Karpas-422 (cell line): ENCODE data around the gene MYBPC2. TPM values are rescaled to one million over a fixed set of nuclear protein-coding genes. Genes with fewer than 3 reads are reported as not detected.
A peak's percentile ranks its signal among the peaks of the same experiment; 100 is the strongest.

ENCODE experiments used
- DNase-seq: peaks from one replicate; pipeline ENCODE4 v3.0.0-alpha.2; 2015
- H2AFZ ChIP-seq: fragments of 200-600 bp; sonication (generic); 2 replicates; pipeline ENCODE4 v1.6.1; 2014; ENCODE audit warnings: antibody characterized with exemption, low read length, mixed read lengths
- H3K27ac ChIP-seq: fragments of 200-600 bp; sonication (generic); 2 replicates; pipeline ENCODE4 v1.5.1; 2014; ENCODE audit warnings: mild to moderate bottlenecking, low read length, moderate library complexity
- H3K27me3 ChIP-seq: fragments of 200-600 bp; sonication (generic); 2 replicates; pipeline ENCODE4 v1.6.1; 2014; ENCODE audit warnings: low read length, mixed read lengths
- H3K36me3 ChIP-seq: fragments of 200-600 bp; sonication (generic); 2 replicates; pipeline ENCODE4 v1.6.1; 2014; ENCODE audit warnings: low read length, mixed read lengths; ENCODE audit not compliant: insufficient read depth
- H3K4me1 ChIP-seq: fragments of 200-600 bp; sonication (generic); 2 replicates; pipeline ENCODE4 v1.6.1; 2014; ENCODE audit warnings: mild to moderate bottlenecking, low read length, mixed read lengths
- H3K4me2 ChIP-seq: fragments of 200-600 bp; sonication (generic); 2 replicates; pipeline ENCODE4 v1.6.1; 2014; ENCODE audit warnings: low read length, low read depth, mild to moderate bottlenecking; ENCODE audit not compliant: poor library complexity, severe bottlenecking
- H3K4me3 ChIP-seq: fragments of 200-600 bp; sonication (generic); 2 replicates; pipeline ENCODE4 v1.5.1; 2014; ENCODE audit warnings: mild to moderate bottlenecking, antibody characterized with exemption, low read length, mixed read lengths
- H3K79me2 ChIP-seq: fragments of 200-600 bp; sonication (generic); 2 replicates; pipeline ENCODE4 v1.6.1; 2014; ENCODE audit warnings: mild to moderate bottlenecking, low read length, mixed read lengths
- H3K9ac ChIP-seq: fragments of 200-600 bp; sonication (generic); 2 replicates; pipeline ENCODE4 v1.6.0; 2014; ENCODE audit warnings: low read length
- H3K9me2 ChIP-seq: fragments of 200-600 bp; sonication (generic), shearing (Covaris generic); replicated peaks from 2 replicates; pipeline ENCODE4 v1.6.0; 2014; ENCODE audit warnings: mild to moderate bottlenecking, low read length, moderate library complexity; ENCODE audit not compliant: insufficient read depth
- H3K9me3 ChIP-seq: fragments of 300-700, 200-600 bp; sonication (generic); 2 replicates; pipeline ENCODE4 v1.6.1; 2014; ENCODE audit warnings: low read length, mixed read lengths
- H4K20me1 ChIP-seq: fragments of 200-600 bp; sonication (generic); 2 replicates; pipeline ENCODE4 v1.6.1; 2014; ENCODE audit warnings: mild to moderate bottlenecking, antibody characterized with exemption, low read length, low read depth; ENCODE audit not compliant: insufficient read depth
- total RNA-seq: library from RNA; depleted of rRNA; stranded (reverse); fragments of >200 nt; shearing (Covaris generic); gene quantifications from 2 replicates; pipeline ENCODE4 v1.2.3, GENCODE V29; 2014; ENCODE audit warnings: low replicate concordance

Gene MYBPC2
- total RNA-seq, 1 experiment from 2014 or later, result 23.4 TPM

GRCh38 chr19:50455992-50456391 lies 23.3 kb downstream of the MYBPC2 start:
- no peaks in the 10 kb centered on the region for H3K79me2 ChIP-seq
- peaks cover 17% of the 10 kb centered on the region for H3K4me1 ChIP-seq
- no peaks in the 10 kb centered on the region for H3K9me3 ChIP-seq
- no peak overlapping the region for H3K9ac ChIP-seq
- H2AFZ ChIP-seq, result no peak overlapping the region
- H3K4me2 ChIP-seq, result no peak overlapping the region
- H3K27me3 ChIP-seq, result no peaks in the 10 kb centered on the region
- H3K4me3 ChIP-seq, result no peak overlapping the region
- no peaks in the 10 kb centered on the region for H3K9me2 ChIP-seq
- no peaks in the 10 kb centered on the region for H4K20me1 ChIP-seq
- no peak overlapping the region for H3K27ac ChIP-seq
- no peak for DNase-seq
- no peaks in the 10 kb centered on the region for H3K36me3 ChIP-seq

DNA sequence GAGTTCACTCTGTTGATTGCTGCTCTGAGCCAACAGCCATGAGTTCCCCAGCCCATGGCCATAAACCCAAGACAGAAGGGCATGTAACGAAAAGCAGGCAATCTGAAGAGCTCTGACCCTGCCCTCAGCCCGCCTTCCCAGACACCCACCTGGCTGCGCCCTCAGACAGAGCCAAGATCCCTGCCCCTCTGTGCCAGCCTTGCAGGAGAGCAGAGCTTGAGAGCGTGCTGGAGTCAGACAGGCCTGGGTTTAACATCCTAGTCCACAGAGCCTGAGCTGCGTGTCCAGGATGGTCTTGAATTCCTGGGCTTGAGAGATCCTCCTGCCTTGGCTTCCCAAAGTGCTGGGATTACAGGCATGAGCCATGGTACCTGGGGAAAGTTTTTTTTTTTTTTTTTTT lies 24.6 kb downstream of the MYBPC2 start:
- H3K9me3 ChIP-seq, result no peaks in the 10 kb centered on the region
- no peaks in the 10 kb centered on the region for H3K9me2 ChIP-seq
- H3K27me3 ChIP-seq, result no peaks in the 10 kb centered on the region
- no peak overlapping the region for H2AFZ ChIP-seq
- H3K4me3 ChIP-seq, result no peak overlapping the region
- H3K36me3 ChIP-seq, result no peaks in the 10 kb centered on the region
- peaks cover 18% of the 10 kb centered on the region for H3K4me1 ChIP-seq
- H4K20me1 ChIP-seq, result no peaks in the 10 kb centered on the region
- H3K27ac ChIP-seq, result no peak overlapping the region
- no peak for DNase-seq
- H3K9ac ChIP-seq, result no peak overlapping the region
- H3K4me2 ChIP-seq, result no peak overlapping the region
- no peaks in the 10 kb centered on the region for H3K79me2 ChIP-seq

GRCh38 chr19:50458396-50459066 lies 25.8 kb downstream of the MYBPC2 start:
- Histone ChIP-seq H3K9me3 (no peaks in the 10 kb centered on the region), H3K27me3 (no peaks in the 10 kb centered on the region), H3K9ac (no peak overlapping the region), H4K20me1 (no peaks in the 10 kb centered on the region), H3K4me1 (peaks cover 18% of the 10 kb centered on the region), H3K79me2 (no peaks in the 10 kb centered on the region), H3K27ac (no peak overlapping the region), H3K4me2 (no peak overlapping the region), H3K36me3 (no peaks in the 10 kb centered on the region), H3K9me2 (no peaks in the 10 kb centered on the region), H3K4me3 (no peak overlapping the region), H2AFZ (no peak overlapping the region)
- no peak for DNase-seq

- Histone ChIP-seq H2AFZ (no peak overlapping the region), H3K4me1 (peaks cover 18% of the 10 kb centered on the region), H3K4me3 (no peak overlapping the region), H4K20me1 (no peaks in the 10 kb centered on the region), H3K27me3 (no peaks in the 10 kb centered on the region), H3K4me2 (no peak overlapping the region), H3K9me2 (no peaks in the 10 kb centered on the region), H3K27ac (no peak overlapping the region), H3K9me3 (no peaks in the 10 kb centered on the region), H3K36me3 (no peaks in the 10 kb centered on the region), H3K9ac (no peak overlapping the region), H3K79me2 (no peaks in the 10 kb centered on the region)
- DNase-seq, result no peak
These were observed 26.4 kb downstream of the MYBPC2 start for GRCh38 chr19:50459067-50459456.

DNA sequence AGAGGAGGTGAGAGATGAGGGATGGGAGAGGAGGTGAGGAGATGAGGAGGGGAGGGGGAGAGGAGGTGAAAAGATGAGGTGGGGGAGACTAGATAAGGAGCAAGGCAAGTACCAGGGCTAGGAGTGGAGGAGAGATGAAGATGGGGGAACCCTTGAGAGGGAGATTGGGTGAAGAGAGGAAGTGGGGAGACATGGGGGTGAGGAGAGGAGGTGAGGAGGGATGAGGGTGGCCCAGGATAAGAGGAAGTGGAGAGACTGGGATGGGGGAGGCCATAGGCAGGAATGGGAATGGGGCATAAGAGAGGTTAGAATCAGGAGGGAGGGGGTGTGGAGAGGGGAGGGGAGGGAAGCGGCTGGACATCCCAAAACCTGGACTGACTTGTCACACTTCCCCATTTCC lies 26.9 kb downstream of the MYBPC2 start:
- Histone ChIP-seq H2AFZ (peak overlapping the region; percentile 31; the same call in 1 of the 2 replicates), H3K79me2 (no peaks in the 10 kb centered on the region), H3K36me3 (no peaks in the 10 kb centered on the region), H3K4me3 (peak overlapping the region; percentile 42; the same call in 1 of the 2 replicates), H3K27me3 (no peaks in the 10 kb centered on the region), H3K4me2 (peak overlapping the region; percentile 56), H3K9me2 (no peaks in the 10 kb centered on the region), H3K9ac (peak overlapping the region; percentile 54), H3K4me1 (peaks cover 18% of the 10 kb centered on the region), H3K27ac (peak overlapping the region; percentile 90), H4K20me1 (no peaks in the 10 kb centered on the region), H3K9me3 (no peaks in the 10 kb centered on the region)
- DNase-seq, result no peak

GRCh38 chr19:50460161-50460765 lies 27.6 kb downstream of the MYBPC2 start:
- Histone ChIP-seq H3K4me3 (peak overlapping the region; percentile 42; the same call in 1 of the 2 replicates), H3K9me3 (no peaks in the 10 kb centered on the region), H3K36me3 (no peaks in the 10 kb centered on the region), H3K9ac (peak overlapping the region; percentile 54), H2AFZ (peak overlapping the region; percentile 31; the same call in 1 of the 2 replicates), H3K27ac (peak overlapping the region; percentile 90), H3K9me2 (no peaks in the 10 kb centered on the region), H4K20me1 (no peaks in the 10 kb centered on the region), H3K4me2 (peak overlapping the region; percentile 56), H3K27me3 (no peaks in the 10 kb centered on the region), H3K79me2 (no peaks in the 10 kb centered on the region), H3K4me1 (peaks cover 18% of the 10 kb centered on the region)
- DNase-seq, result peak; percentile 83

DNA sequence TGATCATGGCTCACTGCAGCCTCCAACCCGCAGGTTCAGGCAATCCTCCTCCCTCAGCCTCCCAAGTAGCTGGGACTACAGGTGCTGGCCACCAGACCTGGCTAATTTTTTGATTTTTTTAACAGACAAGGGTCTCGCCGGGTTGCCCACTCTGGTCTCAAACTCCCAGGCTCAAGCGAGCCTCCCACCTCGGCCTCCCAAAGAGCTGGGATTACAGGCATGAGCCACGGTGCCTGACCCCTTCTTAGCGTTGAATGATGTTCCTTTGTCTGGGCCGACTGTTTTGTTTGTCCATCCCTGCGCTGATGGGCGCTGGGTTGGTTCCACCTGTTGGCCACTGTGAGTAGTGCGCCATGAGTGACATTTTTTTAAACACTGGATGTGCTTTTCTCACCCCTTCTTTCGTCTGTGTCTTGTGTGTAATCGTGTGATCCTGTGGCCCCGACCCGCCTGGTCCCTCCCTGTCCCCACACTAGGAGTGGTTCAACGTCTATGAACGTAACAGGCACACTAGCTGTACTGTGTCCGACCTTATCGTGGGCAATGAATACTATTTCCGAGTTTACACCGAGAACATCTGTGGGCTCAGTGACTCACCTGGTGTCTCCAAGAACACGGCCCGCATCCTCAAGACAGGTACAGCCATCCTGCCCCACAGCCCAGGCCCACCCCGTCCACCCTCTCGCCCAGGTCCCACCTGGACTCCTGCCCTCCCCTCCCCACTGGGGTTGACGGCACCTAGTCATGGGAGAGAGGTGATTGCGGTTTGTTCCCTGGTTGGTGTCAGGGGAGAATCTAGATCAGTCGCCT lies 28.6 kb downstream of the MYBPC2 start:
- Histone ChIP-seq H2AFZ (no peak overlapping the region), H3K4me1 (peaks cover 18% of the 10 kb centered on the region), H3K36me3 (no peaks in the 10 kb centered on the region), H3K27me3 (no peaks in the 10 kb centered on the region), H3K9ac (no peak overlapping the region; the same call in 1 of the 2 replicates), H3K79me2 (no peaks in the 10 kb centered on the region), H3K4me3 (no peak overlapping the region), H4K20me1 (no peaks in the 10 kb centered on the region), H3K9me2 (no peaks in the 10 kb centered on the region), H3K27ac (peak overlapping the region; percentile 90), H3K4me2 (no peak overlapping the region), H3K9me3 (no peaks in the 10 kb centered on the region)
- peak; percentile 93 for DNase-seq

DNA sequence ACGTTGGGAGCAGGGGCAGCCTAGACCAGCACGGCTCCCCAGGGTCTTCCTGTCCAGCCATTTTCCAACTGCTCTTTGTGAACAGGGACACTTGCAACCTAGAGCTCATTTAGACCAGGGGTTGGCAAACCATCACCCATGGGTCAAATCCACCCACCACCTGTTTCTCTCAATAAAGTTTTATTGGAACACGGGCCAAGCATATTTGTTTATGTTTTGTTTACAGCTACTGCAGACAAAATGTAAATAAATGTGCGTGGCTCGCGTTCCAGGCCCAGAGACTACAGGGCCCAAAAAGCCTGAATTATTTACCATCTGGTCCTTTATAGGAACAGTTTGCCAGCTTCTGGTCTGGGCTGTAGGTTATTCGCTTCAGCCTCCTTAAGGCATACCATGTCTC lies 30.3 kb downstream of the MYBPC2 start:
- no peak overlapping the region for H2AFZ ChIP-seq
- H3K9me3 ChIP-seq, result no peaks in the 10 kb centered on the region
- peaks cover 18% of the 10 kb centered on the region for H3K4me1 ChIP-seq
- H3K4me2 ChIP-seq, result no peak overlapping the region
- DNase-seq, result no peak
- no peaks in the 10 kb centered on the region for H4K20me1 ChIP-seq
- no peak overlapping the region for H3K27ac ChIP-seq
- H3K79me2 ChIP-seq, result no peaks in the 10 kb centered on the region
- H3K9ac ChIP-seq, result no peak overlapping the region
- H3K4me3 ChIP-seq, result no peak overlapping the region
- H3K27me3 ChIP-seq, result no peaks in the 10 kb centered on the region
- no peaks in the 10 kb centered on the region for H3K36me3 ChIP-seq
- no peaks in the 10 kb centered on the region for H3K9me2 ChIP-seq
